ENCODE measurements around the gene TMEFF2. TPM values are rescaled to one million over a fixed set of nuclear protein-coding genes. Genes with fewer than 3 reads are reported as not detected.

Gene TMEFF2
- total RNA-seq, 1 donor from 2014 or later, result not detected

DNA sequence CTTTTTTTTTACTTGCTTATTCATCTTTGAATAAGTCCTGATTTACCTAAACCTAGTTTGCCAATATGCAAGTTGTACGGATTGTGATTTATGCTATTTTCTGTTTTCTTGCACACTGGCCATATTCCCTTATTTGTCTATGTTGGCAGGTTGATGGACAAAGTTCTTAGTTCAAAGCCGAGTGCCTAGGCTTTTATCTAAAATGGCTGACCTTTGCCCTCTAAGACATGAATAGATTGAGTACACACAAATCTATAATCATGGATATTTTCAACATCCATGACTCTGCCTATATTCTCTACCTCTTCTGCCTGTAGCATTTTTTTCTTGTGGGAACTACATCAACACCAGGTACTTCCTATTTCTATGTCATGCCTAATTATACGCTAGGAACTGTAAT lies 171.7 kb downstream of the TMEFF2 start:
- intact Hi-C loops (cut with micrococcal nuclease), result loop anchor here (10.0 kb wide), 1 partner anchor 468 kb away; no protein-coding TSS in a partner anchor

DNA sequence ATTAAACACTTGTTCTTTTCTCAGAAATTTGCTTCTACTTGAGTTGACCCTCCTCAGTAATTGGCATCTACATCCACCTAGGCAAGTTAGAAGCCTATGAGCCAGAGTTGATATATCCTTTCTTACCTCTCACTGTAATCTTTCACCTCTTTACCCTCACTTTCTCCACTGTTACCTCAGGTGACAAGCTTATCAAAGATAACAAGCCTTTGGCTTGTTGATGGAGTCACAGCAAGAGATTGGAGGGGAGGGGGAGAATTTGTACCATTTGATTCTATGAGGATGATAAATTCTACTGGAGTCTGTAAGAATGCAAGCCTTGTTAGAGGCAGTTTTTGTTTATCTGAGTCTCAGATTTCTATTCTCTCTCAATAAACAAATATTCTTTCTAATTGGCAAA lies 176.9 kb downstream of the TMEFF2 start:
- intact Hi-C loops (cut with micrococcal nuclease), result no loop called here

- intact Hi-C loops (cut with micrococcal nuclease), result no loop called here
These were observed 178.5 kb downstream of the TMEFF2 start for GRCh38 chr2:192016265-192016664.

DNA sequence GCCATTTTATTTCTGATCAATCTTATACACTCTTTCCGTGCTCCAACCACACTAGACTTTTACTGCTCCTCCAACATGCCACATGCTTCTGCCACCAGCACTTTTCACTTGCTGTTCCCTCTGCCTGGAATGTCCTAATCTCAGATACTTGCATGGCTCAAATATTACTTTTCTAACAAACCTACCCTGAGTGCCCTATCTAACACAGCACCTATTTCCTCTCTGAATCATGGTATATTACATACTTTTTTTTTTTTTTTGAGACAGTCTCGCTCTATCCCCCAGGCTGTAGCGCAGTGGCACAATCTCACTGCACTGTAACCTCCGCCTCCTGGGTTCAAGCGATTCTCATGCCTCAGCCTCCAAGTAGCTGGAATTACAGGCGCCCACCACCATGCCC lies 181.5 kb downstream of the TMEFF2 start:
- intact Hi-C loops (cut with micrococcal nuclease), result no loop called here

GRCh38 chr2:192011196-192011595 lies 183.5 kb downstream of the TMEFF2 start:
- intact Hi-C loops (cut with micrococcal nuclease), result no loop called here

DNA sequence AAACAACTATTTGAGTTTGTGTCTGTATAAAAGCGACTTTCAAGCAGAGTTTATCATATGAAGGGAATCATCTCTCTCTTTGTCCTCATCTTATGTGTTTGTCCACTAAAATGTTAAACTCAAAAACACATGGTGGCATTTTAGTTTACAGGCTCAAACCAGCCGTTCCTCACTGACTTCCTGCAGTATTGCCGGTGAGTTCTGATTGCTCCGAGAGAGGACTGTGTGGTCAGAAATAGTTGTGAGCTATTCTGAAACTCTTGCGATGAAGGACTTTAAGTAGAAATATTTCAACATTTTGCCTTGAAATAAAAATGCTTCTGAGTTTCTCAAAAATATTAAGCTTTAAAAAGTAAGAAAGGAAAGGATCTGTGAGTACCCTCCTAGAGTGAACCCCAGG lies 184.7 kb downstream of the TMEFF2 start:
- intact Hi-C loops (cut with micrococcal nuclease), result no loop called here

- intact Hi-C loops (cut with micrococcal nuclease), result no loop called here
These were observed 187.0 kb downstream of the TMEFF2 start for GRCh38 chr2:192007581-192008228.

DNA sequence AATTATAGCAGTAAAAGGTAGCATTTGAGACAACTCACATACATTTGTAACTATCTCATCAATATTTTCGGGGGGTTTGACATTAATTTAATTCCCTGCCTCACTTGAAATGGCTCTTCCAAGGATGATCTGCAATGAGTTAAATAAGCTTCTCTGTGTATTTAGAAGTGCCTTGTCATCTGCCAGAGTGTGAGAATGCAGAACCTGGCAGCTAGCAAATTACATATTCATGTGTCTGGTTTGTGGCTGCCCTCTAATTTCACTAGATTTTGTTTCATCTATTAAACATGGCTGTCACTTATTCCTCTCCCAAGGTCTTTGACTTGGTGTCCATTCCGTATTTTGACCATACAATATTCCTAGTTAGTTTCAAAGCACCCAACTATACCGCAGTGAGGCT lies 189.5 kb downstream of the TMEFF2 start:
- intact Hi-C loops (cut with micrococcal nuclease), result no loop called here

DNA sequence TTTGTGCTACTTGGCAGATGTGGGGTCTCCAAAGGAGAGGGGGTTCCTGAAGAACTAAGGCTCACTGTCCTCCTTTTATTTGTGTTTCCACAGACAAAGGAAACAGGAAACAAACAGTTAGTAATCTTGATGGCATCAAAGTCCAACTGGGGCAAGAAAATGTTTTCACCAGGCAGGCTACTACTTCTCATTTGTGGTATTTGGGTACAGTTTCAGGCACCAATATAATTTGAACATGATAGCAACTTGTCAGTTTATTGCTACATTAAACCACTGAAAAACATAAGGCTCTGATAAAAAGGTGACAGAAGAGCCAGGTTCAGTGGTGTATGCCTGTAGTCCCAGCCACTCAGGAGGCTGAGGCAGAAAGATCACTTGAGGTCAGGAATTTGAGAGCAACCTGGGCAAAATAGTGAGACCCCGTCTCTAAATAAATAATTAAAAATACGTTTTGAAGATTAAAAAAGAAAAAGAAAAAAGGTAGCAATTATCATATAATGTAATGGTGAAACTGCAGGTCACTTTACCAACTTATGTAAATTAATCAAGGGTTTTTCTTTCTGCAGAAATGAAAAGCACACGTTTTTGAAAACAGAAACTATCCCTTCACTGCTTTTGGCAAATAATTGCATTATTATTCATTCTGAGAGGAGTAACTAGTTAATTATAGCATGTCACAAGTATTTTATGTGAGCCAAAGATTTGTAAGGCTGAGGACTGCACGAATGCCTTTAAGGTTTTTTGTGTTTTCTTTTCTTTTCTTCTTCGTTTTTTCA lies 190.4 kb downstream of the TMEFF2 start:
- intact Hi-C loops (cut with micrococcal nuclease), result no loop called here

GRCh38 chr2:192002418-192002817 lies 192.3 kb downstream of the TMEFF2 start:
- intact Hi-C loops (cut with micrococcal nuclease), result no loop called here

GRCh38 chr2:192000196-192000980 lies 194.3 kb downstream of the TMEFF2 start:
- intact Hi-C loops (cut with micrococcal nuclease), result no loop called here

DNA sequence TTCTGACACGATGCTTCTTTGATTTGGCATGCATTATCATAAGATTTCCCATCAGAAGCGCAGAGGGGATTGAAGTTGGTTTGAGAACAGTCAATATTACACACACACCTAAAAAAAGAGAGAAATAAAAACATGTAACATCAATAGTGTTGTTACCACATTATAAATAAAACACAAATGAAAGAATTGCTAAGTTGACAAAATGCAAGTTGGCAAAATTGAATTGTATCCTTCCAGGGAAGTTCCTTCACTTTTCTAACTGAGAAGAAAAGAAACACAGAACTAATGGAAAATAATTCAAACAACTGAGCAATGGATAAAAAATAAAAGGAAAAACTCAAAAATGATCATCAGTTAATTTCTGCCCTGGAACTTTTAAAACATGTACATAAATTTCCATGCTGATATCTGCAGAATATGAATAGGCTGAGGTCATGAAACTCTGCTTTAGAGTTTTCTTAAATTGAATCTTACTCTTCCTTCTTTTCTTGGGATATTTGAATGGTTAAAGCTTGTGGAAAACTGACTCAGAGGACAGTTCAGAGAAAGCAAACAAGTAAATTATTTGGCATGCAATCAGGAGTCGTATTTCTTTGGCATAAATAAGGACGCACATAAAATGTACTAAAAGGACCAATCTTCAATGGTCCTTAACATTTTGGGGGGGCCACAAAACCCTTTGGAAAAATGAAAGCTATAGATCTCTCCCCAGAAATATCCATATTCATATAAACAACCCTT lies 195.5 kb downstream of the TMEFF2 start:
- intact Hi-C loops (cut with micrococcal nuclease), result no loop called here

- intact Hi-C loops (cut with micrococcal nuclease), result no loop called here
These were observed 199.4 kb downstream of the TMEFF2 start for GRCh38 chr2:191995285-191995684.

DNA sequence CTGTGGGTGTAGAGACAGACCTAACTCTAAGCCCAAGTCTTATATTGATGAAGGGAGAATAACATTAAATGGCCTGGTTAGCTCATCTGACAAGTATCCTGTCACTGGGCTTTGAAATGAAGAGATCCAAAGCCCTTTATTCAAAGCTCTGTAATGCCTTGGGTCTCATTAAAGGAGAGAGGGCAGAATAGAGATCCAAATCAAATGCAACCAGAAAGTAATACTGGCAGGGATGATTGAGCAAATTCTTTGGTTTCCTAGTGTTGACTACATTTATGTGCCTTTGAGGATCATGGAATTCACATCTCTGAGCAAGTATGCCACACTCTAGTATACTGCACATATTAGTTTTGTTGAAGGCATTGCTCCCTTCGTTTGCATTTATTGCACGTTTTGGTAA lies 200.0 kb downstream of the TMEFF2 start:
- intact Hi-C loops (cut with micrococcal nuclease), result no loop called here

DNA sequence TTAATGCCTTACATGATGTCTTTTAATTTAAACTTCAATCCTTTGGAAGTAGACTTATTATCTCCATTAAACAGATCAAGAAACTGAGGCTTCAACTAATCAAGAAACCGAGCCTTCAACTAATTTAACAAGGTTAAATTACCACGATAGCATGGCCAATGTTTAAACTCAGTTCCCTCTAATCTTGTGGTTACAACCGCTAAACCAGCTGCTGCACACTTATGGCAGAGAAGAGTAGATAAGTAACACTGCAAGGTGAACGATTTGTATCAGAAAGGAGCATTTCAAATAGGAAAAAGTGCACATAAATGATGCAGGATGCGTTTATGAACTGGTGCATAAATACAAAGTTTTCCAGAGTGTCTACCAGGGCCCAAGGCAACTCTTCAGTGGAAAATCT lies 203.3 kb downstream of the TMEFF2 start:
- intact Hi-C loops (cut with micrococcal nuclease), result no loop called here

GRCh38 chr2:191985740-191986139 lies 209.0 kb downstream of the TMEFF2 start:
- intact Hi-C loops (cut with micrococcal nuclease), result no loop called here

DNA sequence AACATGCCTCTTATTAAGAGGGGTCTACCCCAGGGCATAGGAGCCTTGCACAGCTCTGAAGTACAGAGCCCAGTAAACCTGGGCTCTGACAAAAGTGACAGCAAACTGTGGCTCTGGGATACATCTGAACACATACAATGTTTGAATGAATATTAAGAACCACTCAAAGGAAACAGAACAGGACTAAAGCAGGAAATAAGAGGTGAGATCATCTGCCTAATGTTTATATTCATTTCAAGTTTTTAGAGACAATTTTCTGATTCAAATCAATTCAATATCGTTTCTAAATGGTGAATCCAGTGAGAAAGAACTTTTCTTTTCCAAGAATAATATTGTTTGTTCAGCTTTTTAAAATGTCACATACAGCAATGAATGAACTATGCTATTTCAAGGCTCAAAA lies 211.1 kb downstream of the TMEFF2 start:
- intact Hi-C loops (cut with micrococcal nuclease), result no loop called here

- intact Hi-C loops (cut with micrococcal nuclease), result no loop called here
These were observed 211.5 kb downstream of the TMEFF2 start for GRCh38 chr2:191983186-191983585.

- intact Hi-C loops (cut with micrococcal nuclease), result no loop called here
These were observed 213.0 kb downstream of the TMEFF2 start for GRCh38 chr2:191981706-191982105.

DNA sequence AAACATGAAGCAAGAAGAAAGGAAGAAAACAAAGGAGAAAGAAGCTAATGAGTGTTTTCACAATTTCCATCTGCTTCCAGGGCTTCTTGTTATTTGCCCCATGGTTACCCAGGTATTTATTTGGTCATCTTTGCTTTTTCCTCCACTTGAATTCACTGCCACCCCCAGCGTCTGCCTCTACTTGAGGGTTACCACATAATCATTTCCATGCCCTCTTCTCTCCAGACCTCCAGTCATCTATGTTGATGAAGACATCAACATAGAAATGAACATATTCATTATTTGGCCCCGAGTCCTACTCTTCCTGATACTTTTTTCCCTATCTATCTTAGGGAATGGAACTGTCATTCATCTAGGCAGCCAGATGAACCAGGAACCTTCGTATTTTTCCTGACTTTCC lies 214.2 kb downstream of the TMEFF2 start:
- intact Hi-C loops (cut with micrococcal nuclease), result no loop called here

GRCh38 chr2:191979221-191979730 lies 215.5 kb downstream of the TMEFF2 start:
- intact Hi-C loops (cut with micrococcal nuclease), result no loop called here

All from T-helper 1 cell treated with Interleukin-12 subunit alpha and Interleukin-12 subunit beta and Interleukin-4 antibody, amounts not matched to agents 30 ng/mL and 1 ng/mL, for 36 hours (primary cell).